A673 (cell line): ENCODE data around the gene ASAP3. TPM values are rescaled to one million over a fixed set of nuclear protein-coding genes. Genes with fewer than 3 reads are reported as not detected.

Experiments
- BruUV-seq: library from RNA; stranded (reverse); fragments of 400-500 nt; replicated peaks from 2 replicates; lab custom pipeline; 2021; lab: Mats Ljungman, UMichigan
- CTCF ChIA-PET: fragments of 300-600 bp; sonication (Branson Sonifier 250); formaldehyde crosslinking; loops from one replicate; lab custom pipeline; 2022; ENCODE audit warnings: antibody characterized with exemption; lab: Charles Lee
- POLR2A ChIA-PET: fragments of 300-600 bp; sonication (Branson Sonifier 250); formaldehyde crosslinking; loops from one replicate; lab custom pipeline; 2022; ENCODE audit warnings: antibody characterized with exemption; ENCODE audit not compliant: low non-redundant PET; lab: Charles Lee
- DNase-seq: peaks from one replicate; pipeline ENCODE4 v3.0.0-alpha.2; 2015; ENCODE audit warnings: low spot score
- H3K27ac ChIP-seq: fragments of 200-600 bp; sonication (generic); 2 replicates; pipeline ENCODE4 v1.5.1; 2016; ENCODE audit warnings: mixed run types, low read depth, mild to moderate bottlenecking, mixed read lengths, antibody characterized with exemption, low read length; ENCODE audit not compliant: poor library complexity, severe bottlenecking
- H3K27me3 ChIP-seq: fragments of 200-600 bp; sonication (generic); replicated peaks from 2 replicates; pipeline ENCODE4 v1.6.1; 2017; ENCODE audit warnings: mixed run types, low read depth, mild to moderate bottlenecking, mixed read lengths, antibody characterized with exemption, low read length; ENCODE audit not compliant: insufficient read depth, poor library complexity
- H3K36me3 ChIP-seq: fragments of 200-600 bp; sonication (generic); 2 replicates; pipeline ENCODE4 v1.6.1; 2016; ENCODE audit warnings: mixed run types, mild to moderate bottlenecking, mixed read lengths, antibody characterized with exemption, low read length; ENCODE audit not compliant: insufficient read depth, poor library complexity, severe bottlenecking
- H3K4me1 ChIP-seq: fragments of 200-600 bp; sonication (generic); 2 replicates; pipeline ENCODE4 v1.6.1; 2017; ENCODE audit warnings: mixed run types, mild to moderate bottlenecking, mixed read lengths, antibody characterized with exemption, low read length; ENCODE audit not compliant: insufficient read depth, poor library complexity, severe bottlenecking
- H3K4me3 ChIP-seq: fragments of 200-600 bp; sonication (generic); 2 replicates; pipeline ENCODE4 v1.5.1; 2016; ENCODE audit warnings: low read depth, mixed run types, mild to moderate bottlenecking, mixed read lengths, low read length; ENCODE audit not compliant: poor library complexity, severe bottlenecking
- H3K9me3 ChIP-seq: fragments of 200-600 bp; sonication (generic); 2 replicates; pipeline ENCODE4 v1.6.1; 2016; ENCODE audit warnings: mixed run types, low read depth, mild to moderate bottlenecking, mixed read lengths, antibody characterized with exemption, low read length; ENCODE audit not compliant: poor library complexity, severe bottlenecking
- CTCF ChIP-seq: fragments of 300-800, 200-600 bp; sonication (generic); conservative IDR thresholded peaks from 2 replicates; pipeline ENCODE4 v1.5.1; 2017; ENCODE audit warnings: low read depth, mild to moderate bottlenecking, antibody characterized with exemption, low read length, moderate library complexity, mixed read lengths
- EZH2 ChIP-seq: fragments of 200-600 bp; sonication (generic); IDR thresholded peaks from 2 replicates; pipeline ENCODE4 v1.6.1; 2017; ENCODE audit warnings: borderline replicate concordance, low read depth, mild to moderate bottlenecking, mixed read lengths, antibody characterized with exemption, low read length; ENCODE audit not compliant: poor library complexity, severe bottlenecking
- intact Hi-C: fragments of 100-400 bp; cut with micrococcal nuclease; formaldehyde crosslinking; loops from one replicate; pipeline ENCODE4 v1.10.0; 2022; ENCODE audit not compliant: unreplicated experiment
- total RNA-seq: library from RNA; stranded (reverse); gene quantifications from 2 replicates; pipeline ENCODE4 v1.2.3, GENCODE V29; 2021

Gene ASAP3
- total RNA-seq, 1 experiment from 2014 or later, result 7.8 TPM

DNA sequence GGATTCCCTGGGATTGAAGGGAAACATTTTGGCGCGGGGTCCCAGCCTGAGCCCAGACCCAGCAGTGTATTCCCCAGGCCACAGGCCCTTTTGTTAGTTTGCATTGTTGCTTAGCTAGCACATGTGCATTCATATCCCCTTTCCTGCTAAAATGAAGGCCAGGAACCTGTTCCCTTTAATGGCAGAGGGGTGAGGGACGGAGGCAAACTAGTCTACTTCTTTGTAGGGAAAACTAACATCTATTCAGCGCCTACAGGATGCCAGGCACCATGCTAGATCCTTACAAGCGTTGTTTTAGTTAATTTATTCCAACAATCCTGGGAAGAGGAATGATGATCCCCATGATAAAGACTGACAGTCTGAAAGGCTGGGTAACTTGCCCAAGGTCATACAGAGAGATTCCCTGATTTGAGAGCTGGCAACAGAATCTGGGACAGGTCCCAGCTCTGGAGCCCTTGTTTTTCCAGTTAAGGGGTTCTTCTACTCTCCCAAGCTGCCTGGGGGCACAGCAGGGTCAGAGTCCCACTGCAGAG lies 47.6 kb upstream of the ASAP3 start:
- TSS peak; percentile 91 for BruUV-seq
- H3K36me3 ChIP-seq, result no peaks in the 10 kb centered on the region
- ChIA-PET CTCF (interaction anchor here (0.6 kb wide), 1 partner anchor 55 kb away, joined by 8 read pairs; no protein-coding TSS in a partner anchor), POLR2A (interaction anchor here (0.6 to 0.7 kb wide), 2 partner anchors 25 to 246 kb away, joined by 6 to 8 read pairs; no protein-coding TSS in a partner anchor)
- H3K9me3 ChIP-seq, result no peaks in the 10 kb centered on the region
- H3K4me3 ChIP-seq, result peak overlapping the region; percentile 84
- TF ChIP-seq CTCF (no peak), EZH2 (no peak)
- H3K27me3 ChIP-seq, result no peaks in the 10 kb centered on the region
- peak overlapping the region; percentile 93 for H3K27ac ChIP-seq
- peaks cover 24% of the 10 kb centered on the region for H3K4me1 ChIP-seq
- intact Hi-C loops, result loop anchor here (10.0 kb wide), 1 partner anchor 437 kb away; no protein-coding TSS in a partner anchor
- no peak for DNase-seq

GRCh38 chr1:23530747-23531561 lies 47.0 kb upstream of the ASAP3 start, which contains the start of gene E2F2:
E2F2 (minus strand) TSS chr1:23531233; CDS start chr1:23530793, 440 bp downstream.
- no peaks in the 10 kb centered on the region for H3K9me3 ChIP-seq
- CTCF ChIA-PET, result interaction anchor here (0.6 to 1.3 kb wide), 4 partner anchors 9 to 106 kb away, joined by 3 to 8 read pairs (median 6); no protein-coding TSS in a partner anchor
- H3K4me3 ChIP-seq, result peak within 1 kb of the TSS; percentile 84
- no peaks in the 10 kb centered on the region for H3K36me3 ChIP-seq
- POLR2A ChIA-PET, result interaction anchor here (0.6 to 0.7 kb wide), 3 partner anchors 25 to 923 kb away, joined by 6 to 8 read pairs (median 7); no protein-coding TSS in a partner anchor
- DNase-seq, result peak; percentile 95
- no peaks in the 10 kb centered on the region for H3K27me3 ChIP-seq
- peak within 1 kb of the TSS; percentile 93 for H3K27ac ChIP-seq
- TF ChIP-seq EZH2 (no peak), CTCF (peak; percentile 30; the same call in 1 of the 2 replicates)
- BruUV-seq, result no TSS peak
- intact Hi-C loops, result loop anchor here (10.0 kb wide), 1 partner anchor 436 kb away; no protein-coding TSS in a partner anchor
- peaks cover 31% of the 10 kb centered on the region for H3K4me1 ChIP-seq

DNA sequence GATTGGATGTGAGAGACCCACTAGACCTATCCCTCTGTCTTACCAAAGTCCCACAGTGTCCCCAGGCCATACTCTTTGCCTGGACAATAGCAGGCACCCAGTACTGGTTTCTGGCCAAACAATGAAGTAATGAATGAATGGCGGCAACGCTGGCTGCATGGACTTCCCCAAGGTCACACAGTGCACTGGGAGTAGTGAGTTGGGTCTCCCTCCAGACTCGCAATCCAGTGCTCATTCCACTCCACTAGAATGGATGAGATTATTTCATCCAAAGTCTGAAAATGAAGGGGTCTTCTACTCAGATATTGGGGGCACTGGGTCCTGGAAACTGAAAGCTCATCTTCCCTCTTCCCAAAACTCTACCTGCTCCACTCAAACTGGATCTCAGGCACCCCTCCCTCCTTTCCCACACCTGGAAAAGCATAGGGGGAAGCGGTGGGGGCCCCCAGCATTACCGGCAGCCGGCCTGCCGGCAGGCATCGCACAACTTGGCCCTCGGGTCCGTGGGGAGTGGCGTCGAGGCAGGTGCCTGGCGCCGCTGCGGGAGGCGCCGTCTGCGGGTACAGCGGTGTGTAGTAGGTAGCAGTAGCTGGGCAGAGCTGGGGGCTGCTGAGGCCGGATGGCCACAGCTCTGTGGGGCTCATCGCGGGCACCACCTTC lies 46.2 kb upstream of the ASAP3 start:
- BruUV-seq, result no TSS peak
- POLR2A ChIA-PET, result interaction anchor here (0.6 kb wide), 1 partner anchor 883 kb away, joined by 11 read pairs; no protein-coding TSS in a partner anchor
- CTCF ChIA-PET, result interaction anchor here (0.8 to 2.7 kb wide), 3 partner anchors 10 to 107 kb away, joined by 3 to 12 read pairs (median 8); no protein-coding TSS in a partner anchor

More for the DNA sequence above, 46.2 kb upstream of the ASAP3 start:
- H3K27me3 ChIP-seq, result no peaks in the 10 kb centered on the region
- peaks cover 38% of the 10 kb centered on the region for H3K4me1 ChIP-seq
- H3K27ac ChIP-seq, result peak overlapping the region; percentile 93
- peak overlapping the region; percentile 84 for H3K4me3 ChIP-seq
- H3K36me3 ChIP-seq, result no peaks in the 10 kb centered on the region
- intact Hi-C loops, result loop anchor here (10.0 kb wide), 1 partner anchor 435 kb away; no protein-coding TSS in a partner anchor
- H3K9me3 ChIP-seq, result no peaks in the 10 kb centered on the region
- no peak for DNase-seq
- no peak for TF ChIP-seq CTCF
- TF ChIP-seq EZH2, result no peak
